ENCODE data around the gene KHDC3L.
"Not testable (repeated sequence)": the region's sequence is repeated elsewhere in the genome, so short reads cannot be mapped to it uniquely, and the experiment has no call there.

DNA sequence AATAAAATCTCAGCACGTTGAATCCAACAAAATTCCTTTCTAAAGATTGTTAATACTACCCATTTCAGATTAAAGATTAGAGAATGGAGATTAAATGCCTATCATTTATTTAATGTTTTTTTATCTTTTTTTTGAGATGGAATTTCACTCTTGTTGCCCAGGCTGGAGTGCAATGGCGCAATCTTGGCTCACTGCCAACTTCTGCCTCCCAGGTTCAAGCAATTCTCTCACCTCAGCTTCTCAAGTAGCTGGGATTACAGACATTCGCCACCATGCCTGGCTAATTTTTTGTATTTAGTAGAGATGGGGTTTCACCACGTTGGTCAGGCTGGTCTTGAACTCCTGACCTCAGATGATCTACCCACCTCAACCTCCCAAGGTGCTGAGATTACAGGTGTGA lies 29.7 kb downstream of the KHDC3L start:
- TF ChIP-seq POLR2A (IDR thresholded peaks at IDR 0.05; ENCODE audit: extremely low read depth, insufficient read length): not testable (repeated sequence)
- TF ChIP-seq, protein P1, sequence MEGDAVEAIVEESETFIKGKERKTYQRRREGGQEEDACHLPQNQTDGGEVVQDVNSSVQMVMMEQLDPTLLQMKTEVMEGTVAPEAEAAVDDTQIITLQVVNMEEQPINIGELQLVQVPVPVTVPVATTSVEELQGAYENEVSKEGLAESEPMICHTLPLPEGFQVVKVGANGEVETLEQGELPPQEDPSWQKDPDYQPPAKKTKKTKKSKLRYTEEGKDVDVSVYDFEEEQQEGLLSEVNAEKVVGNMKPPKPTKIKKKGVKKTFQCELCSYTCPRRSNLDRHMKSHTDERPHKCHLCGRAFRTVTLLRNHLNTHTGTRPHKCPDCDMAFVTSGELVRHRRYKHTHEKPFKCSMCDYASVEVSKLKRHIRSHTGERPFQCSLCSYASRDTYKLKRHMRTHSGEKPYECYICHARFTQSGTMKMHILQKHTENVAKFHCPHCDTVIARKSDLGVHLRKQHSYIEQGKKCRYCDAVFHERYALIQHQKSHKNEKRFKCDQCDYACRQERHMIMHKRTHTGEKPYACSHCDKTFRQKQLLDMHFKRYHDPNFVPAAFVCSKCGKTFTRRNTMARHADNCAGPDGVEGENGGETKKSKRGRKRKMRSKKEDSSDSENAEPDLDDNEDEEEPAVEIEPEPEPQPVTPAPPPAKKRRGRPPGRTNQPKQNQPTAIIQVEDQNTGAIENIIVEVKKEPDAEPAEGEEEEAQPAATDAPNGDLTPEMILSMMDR (IDR thresholded peaks at IDR 0.05; ENCODE audit: low read depth, low read length): not testable (repeated sequence)

Measured in NB4 (cell line).